ENCODE measurements around the gene GNG7.

The GNG7 gene

DNA sequence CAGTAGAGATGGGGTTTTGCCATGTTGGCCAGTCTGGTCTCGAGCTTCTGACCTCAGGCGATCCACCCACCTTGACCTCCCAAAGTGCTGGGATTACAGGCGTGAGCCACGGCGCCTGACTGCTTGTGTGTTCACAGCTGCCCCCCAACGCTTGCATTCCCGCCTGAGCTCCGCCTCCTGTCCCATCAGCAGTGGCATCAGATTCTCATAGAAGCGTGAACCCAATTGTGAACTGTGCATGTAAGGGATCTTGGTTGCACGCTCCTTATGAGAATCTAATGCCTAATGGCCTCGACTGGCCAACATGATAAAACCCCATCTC is 150.7 kb downstream of the GNG7 start:
- no peak overlapping the region for H3K4me3 ChIP-seq (ENCODE audit: low read depth, low read length)
- TF ChIP-seq, protein P1, sequence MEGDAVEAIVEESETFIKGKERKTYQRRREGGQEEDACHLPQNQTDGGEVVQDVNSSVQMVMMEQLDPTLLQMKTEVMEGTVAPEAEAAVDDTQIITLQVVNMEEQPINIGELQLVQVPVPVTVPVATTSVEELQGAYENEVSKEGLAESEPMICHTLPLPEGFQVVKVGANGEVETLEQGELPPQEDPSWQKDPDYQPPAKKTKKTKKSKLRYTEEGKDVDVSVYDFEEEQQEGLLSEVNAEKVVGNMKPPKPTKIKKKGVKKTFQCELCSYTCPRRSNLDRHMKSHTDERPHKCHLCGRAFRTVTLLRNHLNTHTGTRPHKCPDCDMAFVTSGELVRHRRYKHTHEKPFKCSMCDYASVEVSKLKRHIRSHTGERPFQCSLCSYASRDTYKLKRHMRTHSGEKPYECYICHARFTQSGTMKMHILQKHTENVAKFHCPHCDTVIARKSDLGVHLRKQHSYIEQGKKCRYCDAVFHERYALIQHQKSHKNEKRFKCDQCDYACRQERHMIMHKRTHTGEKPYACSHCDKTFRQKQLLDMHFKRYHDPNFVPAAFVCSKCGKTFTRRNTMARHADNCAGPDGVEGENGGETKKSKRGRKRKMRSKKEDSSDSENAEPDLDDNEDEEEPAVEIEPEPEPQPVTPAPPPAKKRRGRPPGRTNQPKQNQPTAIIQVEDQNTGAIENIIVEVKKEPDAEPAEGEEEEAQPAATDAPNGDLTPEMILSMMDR (conservative IDR thresholded peaks at IDR 0.05; ENCODE audit: low read depth, low read length) = no peak
- DNase-seq (ENCODE audit: low read depth) = no peak

DNA sequence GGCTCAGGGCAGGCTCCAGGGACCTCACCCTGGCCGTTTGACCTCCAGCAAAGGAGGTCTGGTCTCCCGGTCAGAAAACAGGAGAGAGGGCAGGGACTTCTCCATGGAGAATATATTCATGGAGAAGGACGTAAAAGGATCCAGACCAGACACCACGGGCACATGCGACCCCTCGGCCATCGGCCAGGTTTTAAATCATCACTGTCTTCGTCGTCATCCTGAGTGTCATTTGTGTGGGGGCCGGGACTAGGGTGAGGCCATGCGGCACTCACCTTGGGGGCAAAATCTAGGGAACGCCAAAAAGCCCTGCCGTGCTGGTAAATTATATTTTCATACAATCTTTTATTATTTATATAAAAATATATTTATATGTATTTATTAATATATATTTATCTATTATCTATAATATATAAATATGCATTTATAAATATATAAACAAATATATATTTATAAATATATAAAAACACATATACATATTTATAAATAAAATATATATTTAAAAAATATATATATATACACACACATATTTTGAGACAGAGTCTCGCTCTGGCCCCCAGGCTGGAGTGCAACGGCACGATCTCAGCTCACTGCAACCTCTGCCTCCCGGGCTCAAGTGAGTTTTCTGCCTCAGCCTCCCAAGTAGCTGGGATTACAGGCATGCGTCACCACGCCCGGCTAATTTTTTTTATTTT is 151.2 kb downstream of the GNG7 start:
- no peak overlapping the region for H3K4me3 ChIP-seq (ENCODE audit: low read depth, low read length)
- DNase-seq (ENCODE audit: low read depth) = no peak
- TF ChIP-seq, protein P1 (conservative IDR thresholded peaks at IDR 0.05; ENCODE audit: low read depth, low read length) = no peak

- TF ChIP-seq, protein P1 (conservative IDR thresholded peaks at IDR 0.05; ENCODE audit: low read depth, low read length) = no peak
- no peak for DNase-seq (ENCODE audit: low read depth)
- H3K4me3 ChIP-seq (ENCODE audit: low read depth, low read length) = no peak overlapping the region
Observed at GRCh38 chr19:2550431-2551171, 151.9 kb downstream of the GNG7 start.

GRCh38 chr19:2549701-2550191 is 152.7 kb downstream of the GNG7 start:
- DNase-seq (ENCODE audit: low read depth) = peak; percentile 96

GRCh38 chr19:2548966-2549365 is 153.5 kb downstream of the GNG7 start:
- TF ChIP-seq, protein P1 (conservative IDR thresholded peaks at IDR 0.05; ENCODE audit: low read depth, low read length) = no peak
- H3K4me3 ChIP-seq (ENCODE audit: low read depth, low read length) = no peak overlapping the region
- DNase-seq (ENCODE audit: low read depth) = no peak

More at GRCh38 chr19:2549701-2550191, 152.7 kb downstream of the GNG7 start:
- no peak overlapping the region for H3K4me3 ChIP-seq (ENCODE audit: low read depth, low read length)
- TF ChIP-seq, protein P1 (conservative IDR thresholded peaks at IDR 0.05; ENCODE audit: low read depth, low read length) = no peak

- DNase-seq (ENCODE audit: low read depth) = no peak
- no peak overlapping the region for H3K4me3 ChIP-seq (ENCODE audit: low read depth, low read length)
- TF ChIP-seq, protein P1 (conservative IDR thresholded peaks at IDR 0.05; ENCODE audit: low read depth, low read length) = no peak
Observed at GRCh38 chr19:2547721-2548120, 154.8 kb downstream of the GNG7 start.
